Ammon's horn (tissue), 1 donor: ENCODE data around the gene SLC29A1.
"Not testable (repeated sequence)": the region's sequence is repeated elsewhere in the genome, so short reads cannot be mapped to it uniquely, and the experiment has no call there.

Experiments used
- DNase-seq: peaks from one replicate; pipeline ENCODE4 v3.0.0-alpha.2; 2016; ENCODE audit warnings: low spot score

The SLC29A1 gene

DNA sequence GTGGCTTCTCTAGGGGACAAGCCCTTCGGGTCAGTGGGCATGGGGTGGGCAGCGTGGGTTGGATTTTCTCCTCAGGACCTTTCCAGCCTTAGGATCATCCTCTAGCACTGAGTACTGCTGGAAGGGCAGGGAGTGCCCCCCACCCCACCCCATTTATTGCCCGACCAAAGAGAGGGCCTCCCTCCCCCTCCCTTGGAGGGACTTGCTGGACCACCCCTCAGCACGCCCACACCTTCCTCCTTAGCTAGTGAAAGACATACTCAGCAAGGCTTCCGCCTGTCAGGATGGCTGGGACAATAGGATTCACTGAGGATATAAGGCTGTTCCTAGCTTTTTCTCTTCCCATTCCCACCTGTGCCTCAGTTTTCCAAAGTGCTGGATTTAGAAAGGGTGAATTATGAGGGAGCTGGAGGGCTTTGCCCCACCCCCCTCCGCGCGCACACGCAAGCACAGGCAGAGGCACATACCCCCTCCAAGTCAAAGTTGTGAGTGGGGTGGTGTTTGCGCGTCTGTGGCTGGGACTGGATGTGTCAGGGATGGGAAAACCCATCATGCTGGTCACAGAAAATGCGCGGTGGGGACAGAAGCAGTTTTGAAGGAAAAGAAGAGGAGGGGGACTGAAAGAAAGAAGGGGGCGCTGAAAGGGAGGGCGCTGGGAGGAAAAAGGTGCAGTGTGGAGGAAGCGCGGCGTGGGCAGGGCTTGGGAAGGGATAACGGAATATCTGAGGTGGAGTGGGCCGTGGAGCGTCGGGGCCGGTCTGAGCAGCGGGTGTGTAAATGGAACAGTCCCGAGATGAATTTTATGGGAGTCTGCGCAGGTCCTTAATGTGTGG, 693 bp upstream of the SLC29A1 start:
- DNase-seq, result no peak

DNA sequence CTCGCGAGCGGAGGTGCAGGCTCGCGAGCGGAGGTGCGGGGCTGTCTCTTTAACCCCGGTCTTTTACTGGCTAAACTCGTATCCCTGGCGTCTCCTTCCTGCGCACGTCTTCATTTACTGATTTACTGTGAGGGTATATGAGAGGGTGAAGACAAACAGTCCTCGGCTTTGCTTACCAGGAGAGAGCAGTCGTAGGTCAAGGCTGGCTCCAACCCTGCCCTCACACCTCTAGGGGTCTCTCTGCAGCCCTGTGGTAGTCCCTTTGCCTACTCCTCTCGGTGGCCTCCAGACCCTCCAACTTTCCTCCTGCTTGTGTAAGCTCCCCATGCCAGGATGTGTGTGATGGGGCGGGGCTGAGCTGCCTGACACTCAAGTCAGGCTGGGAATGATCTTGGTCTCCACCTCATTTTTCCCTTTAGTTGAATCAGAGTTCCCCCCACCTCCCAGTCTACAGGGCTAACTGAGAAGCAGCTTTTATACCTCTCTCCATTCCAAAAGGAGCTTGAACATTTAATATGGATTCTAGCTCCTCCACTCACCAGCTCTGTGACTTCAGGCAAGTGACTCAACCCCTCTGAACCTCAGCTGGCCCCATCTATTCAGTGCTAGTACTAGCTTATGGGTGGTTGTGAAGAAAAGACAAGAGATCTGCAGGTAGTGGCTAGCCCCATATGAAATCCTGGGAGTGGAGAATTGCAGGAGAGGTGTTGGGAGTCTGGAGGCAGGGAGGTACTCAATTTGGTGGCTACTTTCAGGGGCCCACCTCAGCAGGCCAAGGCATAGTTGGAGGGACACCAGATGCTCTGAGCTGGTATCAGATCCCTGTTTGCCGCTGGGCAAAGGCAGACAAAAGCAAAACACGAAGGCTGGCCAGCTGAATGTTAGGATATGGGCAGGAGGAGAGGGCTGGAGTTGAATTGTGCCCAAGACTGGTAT, 902 bp downstream of the SLC29A1 start:
- DNase-seq, result no peak

GRCh38 chr6:44224965-44225305, 1.5 kb downstream of the SLC29A1 start:
- DNase-seq, result no peak

GRCh38 chr6:44225579-44226325, 2.4 kb downstream of the SLC29A1 start:
- no peak for DNase-seq

DNA sequence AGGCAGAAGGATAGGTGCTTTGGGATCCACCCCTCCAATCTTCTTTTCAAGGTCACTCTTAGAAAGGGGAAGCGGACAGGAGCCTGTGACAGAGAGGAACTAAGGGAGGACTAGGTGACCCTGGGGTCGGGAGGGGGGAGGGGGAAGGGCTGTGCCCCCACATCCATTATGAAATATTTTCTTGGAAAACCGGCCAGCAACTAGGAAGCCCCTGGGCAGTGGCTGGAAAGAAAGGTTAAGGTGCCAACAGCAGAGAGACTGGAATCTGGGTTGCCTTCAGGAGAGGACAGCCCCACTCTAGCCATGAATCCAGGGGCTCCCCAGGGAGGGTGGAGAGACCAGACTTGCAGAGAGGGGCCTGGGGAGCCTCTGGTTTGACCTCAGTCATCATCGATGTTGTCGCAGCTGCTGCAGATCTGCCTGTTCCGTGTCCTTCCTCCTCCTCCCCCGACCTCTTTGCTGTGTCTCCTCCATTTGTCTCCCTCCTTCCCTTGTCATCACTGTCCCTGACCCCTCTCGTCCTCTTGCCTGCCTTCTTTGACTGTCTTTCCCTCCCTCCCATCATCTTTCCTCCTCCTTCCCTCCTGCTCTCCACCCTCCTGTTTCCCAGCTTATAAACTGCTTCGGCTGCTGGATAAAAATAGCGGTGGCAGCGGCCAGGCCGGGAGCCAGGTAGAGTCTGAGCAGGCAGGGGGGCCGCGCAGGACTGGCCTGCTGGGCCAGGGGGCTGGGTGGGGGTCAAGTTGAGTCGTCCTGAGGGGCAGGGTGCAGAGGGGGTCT, 3.2 kb downstream of the SLC29A1 start:
- no peak for DNase-seq

GRCh38 chr6:44227148-44227793, 3.9 kb downstream of the SLC29A1 start:
- DNase-seq, result no peak

- no peak for DNase-seq
Observed at GRCh38 chr6:44228031-44228430, 4.6 kb downstream of the SLC29A1 start.

DNA sequence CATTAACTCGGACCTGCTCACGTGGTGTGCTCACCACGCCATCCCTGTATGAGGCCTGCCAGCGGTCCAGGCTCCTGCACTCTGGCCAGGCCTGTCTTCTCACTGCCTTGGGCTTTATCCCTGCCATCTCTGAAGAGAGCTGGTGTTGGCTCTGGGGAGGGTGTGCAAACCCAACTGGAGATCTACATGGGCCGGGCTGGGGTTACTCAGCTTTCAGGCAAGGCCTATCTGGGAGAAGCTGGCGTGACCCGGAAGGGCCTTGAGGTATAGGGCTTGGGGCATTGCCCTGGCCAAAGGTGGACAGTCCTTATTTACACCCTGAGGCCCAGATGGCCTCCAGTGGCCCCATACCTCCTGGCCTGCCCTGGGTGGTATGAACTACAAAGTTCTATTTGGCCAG, 5.0 kb downstream of the SLC29A1 start:
- no peak for DNase-seq

DNA sequence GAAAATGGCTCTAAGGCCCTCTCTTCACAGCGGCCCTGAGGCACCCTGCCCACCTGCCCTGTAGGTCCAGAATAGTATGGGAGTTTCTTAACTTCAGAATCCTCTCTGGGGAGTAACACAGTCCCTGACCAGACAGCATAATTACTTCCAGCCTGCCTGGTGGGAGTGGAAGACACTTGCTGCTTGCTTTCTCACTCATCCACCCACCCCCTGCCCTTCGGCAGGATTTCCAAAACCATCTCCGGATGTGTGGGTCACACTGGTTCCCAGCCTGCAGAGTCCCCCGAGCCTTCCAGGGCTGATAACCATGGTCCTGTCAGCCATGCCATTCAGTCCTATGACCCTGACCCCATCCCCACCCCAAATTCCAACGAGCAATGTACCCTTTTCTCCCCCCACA, 5.4 kb downstream of the SLC29A1 start:
- no peak for DNase-seq

DNA sequence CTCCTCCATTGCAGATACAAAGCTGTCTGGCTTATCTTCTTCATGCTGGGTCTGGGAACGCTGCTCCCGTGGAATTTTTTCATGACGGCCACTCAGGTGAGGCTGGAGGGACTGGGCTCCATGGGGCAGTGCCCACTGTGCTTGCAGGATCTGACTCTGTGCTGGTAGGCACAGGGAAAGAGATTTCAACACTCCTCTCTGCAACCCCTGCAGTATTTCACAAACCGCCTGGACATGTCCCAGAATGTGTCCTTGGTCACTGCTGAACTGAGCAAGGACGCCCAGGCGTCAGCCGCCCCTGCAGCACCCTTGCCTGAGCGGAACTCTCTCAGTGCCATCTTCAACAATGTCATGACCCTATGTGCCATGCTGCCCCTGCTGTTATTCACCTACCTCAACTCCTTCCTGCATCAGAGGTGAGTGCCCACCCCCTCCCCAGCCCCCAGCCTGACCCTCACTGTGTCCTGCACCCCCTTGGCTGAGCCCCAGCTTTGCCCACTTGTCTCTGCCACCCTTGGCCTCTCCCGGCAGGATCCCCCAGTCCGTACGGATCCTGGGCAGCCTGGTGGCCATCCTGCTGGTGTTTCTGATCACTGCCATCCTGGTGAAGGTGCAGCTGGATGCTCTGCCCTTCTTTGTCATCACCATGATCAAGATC, 6.1 kb downstream of the SLC29A1 start:
- no peak for DNase-seq

GRCh38 chr6:44230034-44230675, 6.8 kb downstream of the SLC29A1 start:
- no peak for DNase-seq

DNA sequence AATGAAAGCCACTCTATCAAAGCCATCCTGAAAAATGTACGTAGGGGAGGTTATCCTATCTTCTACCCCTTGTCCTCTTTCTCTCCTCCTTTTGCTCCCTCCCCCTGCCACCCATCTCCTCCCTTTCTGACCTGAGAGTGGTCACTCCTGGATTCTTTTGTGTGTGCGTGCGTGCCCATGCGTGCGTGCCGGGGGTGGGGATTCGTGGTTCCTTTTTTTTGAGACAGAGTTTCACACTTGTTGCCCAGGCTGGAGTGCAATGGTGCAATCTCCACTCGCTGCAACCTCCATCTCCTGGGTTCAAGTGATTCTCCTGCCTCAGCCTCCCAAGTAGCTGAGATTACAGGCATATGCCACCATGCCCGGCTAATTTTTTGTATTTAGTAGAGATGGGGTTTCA, 8.0 kb downstream of the SLC29A1 start:
- not testable (repeated sequence) for DNase-seq

DNA sequence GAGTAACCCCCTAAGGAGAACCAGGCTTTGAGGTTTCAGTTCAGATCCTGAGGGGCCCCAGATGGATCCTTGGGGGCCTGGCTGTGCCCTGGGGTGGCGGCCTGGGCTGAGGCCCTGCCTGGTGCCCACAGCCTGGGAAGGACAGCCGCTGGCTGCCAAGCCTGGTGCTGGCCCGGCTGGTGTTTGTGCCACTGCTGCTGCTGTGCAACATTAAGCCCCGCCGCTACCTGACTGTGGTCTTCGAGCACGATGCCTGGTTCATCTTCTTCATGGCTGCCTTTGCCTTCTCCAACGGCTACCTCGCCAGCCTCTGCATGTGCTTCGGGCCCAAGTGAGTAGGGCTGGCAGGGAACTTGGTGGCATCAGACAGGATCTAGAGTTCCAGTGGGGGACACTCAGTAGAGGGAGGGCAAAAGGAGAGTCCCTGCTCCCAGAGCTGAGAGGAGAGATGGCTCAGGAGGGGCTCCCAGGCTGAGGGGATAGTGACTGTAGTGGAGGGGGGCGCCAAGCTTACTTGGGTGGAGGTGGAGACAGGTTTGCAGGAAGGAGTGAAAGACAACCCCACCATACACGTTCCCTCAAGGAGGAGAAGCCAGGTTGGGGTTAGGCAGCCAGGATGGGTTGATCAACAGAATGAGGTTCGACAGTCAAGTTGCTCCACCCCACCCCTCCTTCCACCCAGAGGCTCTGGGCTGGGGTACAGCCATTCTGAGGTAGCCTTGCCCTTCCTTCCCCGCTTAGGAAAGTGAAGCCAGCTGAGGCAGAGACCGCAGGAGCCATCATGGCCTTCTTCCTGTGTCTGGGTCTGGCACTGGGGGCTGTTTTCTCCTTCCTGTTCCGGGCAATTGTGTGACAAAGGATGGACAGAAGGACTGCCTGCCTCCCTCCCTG, 9.5 kb downstream of the SLC29A1 start:
- DNase-seq, result no peak

DNA sequence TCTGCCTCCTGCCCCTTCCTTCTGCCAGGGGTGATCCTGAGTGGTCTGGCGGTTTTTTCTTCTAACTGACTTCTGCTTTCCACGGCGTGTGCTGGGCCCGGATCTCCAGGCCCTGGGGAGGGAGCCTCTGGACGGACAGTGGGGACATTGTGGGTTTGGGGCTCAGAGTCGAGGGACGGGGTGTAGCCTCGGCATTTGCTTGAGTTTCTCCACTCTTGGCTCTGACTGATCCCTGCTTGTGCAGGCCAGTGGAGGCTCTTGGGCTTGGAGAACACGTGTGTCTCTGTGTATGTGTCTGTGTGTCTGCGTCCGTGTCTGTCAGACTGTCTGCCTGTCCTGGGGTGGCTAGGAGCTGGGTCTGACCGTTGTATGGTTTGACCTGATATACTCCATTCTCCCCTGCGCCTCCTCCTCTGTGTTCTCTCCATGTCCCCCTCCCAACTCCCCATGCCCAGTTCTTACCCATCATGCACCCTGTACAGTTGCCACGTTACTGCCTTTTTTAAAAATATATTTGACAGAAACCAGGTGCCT, 10.2 kb downstream of the SLC29A1 start:
- no peak for DNase-seq

GRCh38 chr6:44234101-44235025, 11.0 kb downstream of the SLC29A1 start:
- DNase-seq, result peak; percentile 92

DNA sequence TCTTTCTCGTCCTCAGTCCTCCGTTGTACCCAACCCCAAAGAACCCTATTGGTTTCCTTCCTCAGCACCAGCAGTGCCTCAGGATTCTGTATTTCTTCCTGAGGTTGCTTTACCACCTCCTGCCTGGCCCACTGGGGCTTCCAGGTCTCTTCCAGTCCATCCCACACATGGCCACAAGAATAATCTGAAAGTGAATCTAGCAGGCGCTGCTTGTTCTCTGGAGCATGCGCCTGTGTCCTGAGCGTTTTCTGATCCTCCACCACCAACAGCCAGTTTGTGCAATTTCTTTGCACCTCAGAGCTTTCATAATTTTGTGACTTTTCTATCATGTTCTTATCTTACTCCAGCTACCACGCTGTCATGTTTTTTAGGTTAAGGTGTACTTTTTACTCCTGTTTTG, 11.9 kb downstream of the SLC29A1 start:
- DNase-seq, result no peak

DNA sequence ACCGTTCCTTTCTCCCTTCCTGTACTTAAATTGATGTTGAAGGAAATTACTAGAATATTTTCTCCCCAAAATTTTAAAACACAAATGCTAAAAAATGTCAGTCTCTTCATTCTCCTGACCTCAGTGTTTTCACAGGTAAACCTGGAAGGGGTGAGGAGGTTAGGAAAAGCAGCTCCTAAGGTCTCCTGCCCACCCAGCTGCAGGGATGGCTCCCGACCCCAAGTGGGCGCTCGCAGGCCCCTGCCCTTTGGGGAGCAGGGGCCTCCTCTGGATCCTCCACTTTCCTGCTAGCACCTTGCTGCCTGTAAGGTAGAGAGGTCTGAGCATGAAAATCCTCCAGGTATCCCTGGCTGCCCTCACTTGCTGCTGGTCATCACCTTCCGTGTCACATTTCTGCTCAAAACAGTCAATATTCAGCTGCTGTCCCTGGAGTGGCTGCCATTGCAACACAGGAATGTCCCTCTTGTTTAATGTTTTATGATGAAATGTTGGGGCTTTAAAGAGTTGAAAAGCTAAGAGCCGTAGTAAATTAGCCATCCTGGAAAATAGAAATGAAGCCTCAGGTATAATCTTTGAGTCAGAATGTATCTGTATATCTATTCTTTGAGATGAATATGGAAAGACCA, 12.6 kb downstream of the SLC29A1 start:
- DNase-seq, result no peak
